D721Med (cell line): ENCODE data around the gene CAMKV.
"Not testable (repeated sequence)": the region's sequence is repeated elsewhere in the genome, so short reads cannot be mapped to it uniquely, and the experiment has no call there.

Source experiments
- DNase-seq: peaks from one replicate; pipeline ENCODE4 v3.0.0; 2011; ENCODE audit warnings: low spot score; ENCODE audit not compliant: insufficient read length
- FAIRE-seq: peaks from 2 replicates; lab custom pipeline; 2011; peaks lifted over from hg19 to GRCh38; lab: Jason Lieb, UNC
- TF ChIP-seq, protein P1 (sequence below): IDR thresholded peaks from 2 replicates; pipeline ENCODE4 v1.5.1; 2012; ENCODE audit warnings: mild to moderate bottlenecking, control low read depth; ENCODE audit not compliant: insufficient read depth; ENCODE audit errors: missing control alignments

Gene CAMKV

DNA sequence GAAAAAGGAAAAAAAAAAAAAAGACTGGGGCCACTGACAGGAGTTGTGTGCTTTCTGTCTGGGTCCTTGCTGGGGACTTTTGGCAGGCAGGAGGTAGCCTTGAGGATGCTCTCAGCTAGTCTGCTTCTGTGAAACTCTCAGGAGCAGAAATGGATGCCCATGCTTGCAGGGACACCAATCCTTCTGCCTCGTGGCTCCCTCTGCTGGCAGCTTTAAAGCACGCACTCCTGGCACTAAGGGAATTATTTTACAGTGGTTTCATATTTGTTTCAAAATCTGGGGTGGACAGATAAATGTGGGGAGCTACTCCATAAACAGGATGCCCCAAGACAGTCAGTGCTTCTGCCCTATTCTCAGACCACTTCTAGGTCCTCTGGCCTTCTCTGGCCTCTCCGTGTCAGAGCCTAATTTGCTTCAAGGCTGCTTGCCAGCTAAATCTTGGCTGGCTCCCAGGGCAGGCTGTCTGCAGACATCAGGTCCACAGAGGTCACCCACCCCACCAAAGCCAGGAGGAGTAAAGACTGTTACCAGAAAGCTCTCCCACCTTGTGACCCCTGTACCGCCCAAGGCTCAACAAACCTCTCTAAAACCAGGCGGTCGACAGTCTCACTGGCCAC is 30.4 kb downstream of the CAMKV start:
- peak; percentile 11 for FAIRE-seq
- TF ChIP-seq, protein P1, sequence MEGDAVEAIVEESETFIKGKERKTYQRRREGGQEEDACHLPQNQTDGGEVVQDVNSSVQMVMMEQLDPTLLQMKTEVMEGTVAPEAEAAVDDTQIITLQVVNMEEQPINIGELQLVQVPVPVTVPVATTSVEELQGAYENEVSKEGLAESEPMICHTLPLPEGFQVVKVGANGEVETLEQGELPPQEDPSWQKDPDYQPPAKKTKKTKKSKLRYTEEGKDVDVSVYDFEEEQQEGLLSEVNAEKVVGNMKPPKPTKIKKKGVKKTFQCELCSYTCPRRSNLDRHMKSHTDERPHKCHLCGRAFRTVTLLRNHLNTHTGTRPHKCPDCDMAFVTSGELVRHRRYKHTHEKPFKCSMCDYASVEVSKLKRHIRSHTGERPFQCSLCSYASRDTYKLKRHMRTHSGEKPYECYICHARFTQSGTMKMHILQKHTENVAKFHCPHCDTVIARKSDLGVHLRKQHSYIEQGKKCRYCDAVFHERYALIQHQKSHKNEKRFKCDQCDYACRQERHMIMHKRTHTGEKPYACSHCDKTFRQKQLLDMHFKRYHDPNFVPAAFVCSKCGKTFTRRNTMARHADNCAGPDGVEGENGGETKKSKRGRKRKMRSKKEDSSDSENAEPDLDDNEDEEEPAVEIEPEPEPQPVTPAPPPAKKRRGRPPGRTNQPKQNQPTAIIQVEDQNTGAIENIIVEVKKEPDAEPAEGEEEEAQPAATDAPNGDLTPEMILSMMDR = peak; percentile 89
- no peak for DNase-seq

DNA sequence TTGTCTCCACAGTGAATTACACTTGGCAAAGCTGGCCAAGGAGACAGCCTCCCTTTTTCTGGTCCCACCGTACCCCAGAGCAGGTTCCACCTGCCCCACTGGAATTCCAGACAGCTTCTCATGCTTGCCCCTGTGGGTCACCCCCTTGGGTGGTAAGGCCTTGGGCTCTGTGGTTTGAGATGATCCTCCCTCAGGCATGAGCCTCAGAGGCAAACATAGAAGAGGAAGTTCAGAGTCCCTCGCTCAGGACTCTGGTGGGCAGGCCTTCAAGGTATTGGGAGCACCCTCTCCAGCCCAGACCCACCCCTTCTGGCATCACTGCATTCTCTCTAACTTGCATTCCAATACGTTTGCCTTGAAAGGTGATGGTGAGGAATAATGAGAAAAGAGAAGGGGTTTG is 38.4 kb downstream of the CAMKV start:
- FAIRE-seq (no peak), DNase-seq (no peak)

DNA sequence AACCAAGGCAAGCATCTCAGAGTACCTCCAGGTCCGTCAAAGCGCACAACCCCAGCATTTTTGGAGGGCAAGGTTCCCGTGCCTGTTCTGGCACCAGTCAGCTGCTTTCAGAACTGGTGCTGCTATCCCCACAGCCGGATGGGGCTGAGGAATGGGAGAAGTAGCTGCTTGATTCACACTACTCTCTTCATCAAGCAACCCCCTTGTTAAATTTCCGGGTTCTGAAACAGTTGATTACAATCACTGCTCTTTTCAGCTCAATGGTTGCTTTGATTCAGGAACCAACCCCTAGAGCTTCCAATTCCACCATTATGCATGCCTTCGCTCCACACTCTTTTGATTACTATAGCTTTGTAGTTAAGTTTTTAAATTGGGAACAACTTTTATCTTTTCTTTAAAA is 43.7 kb downstream of the CAMKV start:
- FAIRE-seq = no peak
- TF ChIP-seq, protein P1 = no peak
- DNase-seq = no peak

More for the DNA sequence above, 38.4 kb downstream of the CAMKV start:
- TF ChIP-seq, protein P1 = no peak

DNA sequence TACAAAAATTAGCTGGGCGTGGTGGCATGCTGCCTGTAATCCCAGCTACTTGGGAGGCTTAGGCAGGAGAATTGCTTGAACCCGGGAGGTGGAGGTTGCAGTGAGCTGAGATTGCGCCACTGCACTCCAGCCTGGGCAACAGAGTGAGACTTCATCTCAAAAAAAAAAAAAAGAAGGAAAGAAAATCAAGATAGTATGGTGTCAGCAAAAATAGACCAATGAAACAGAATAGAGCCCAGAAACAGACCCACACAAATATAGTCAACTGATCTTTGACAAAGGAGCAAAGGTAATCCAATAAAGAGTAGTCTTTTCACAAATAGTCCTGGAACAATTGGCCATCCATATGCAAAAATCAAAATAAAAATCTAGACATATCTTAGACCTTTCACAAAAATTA is 46.6 kb downstream of the CAMKV start:
- DNase-seq, FAIRE-seq: not testable (repeated sequence)

DNA sequence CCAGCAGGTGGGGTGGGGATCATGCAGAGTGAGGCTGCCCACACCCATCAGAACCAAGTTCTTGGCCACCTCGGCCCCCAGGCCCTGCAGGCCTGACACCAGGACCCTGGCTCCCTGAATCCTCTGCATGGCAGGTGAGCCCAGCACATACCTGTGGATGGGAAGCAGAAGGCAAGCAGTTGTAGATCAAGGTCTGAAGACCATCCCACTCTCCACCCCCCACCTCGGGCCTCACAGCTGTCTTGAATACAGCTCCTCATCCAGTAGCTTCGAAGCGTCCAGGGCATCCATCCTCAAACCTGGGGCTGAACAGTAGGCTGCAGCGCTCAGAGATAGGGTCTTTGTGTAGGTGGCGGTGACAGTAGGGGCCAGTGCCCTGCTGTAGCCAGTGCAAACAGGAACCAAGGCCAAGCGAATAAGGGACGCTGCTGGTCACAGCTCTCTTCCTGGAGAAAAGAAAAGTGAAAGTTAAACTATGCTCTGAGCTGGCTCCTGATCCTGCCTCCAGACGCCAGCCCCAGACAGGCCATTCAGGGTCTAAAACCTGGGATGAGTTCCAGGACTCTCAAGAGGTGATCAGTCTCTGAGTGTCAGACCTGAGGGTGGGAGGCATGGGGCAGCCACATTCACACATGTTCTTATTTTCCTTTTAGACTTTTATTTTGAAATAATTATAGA is 56.1 kb downstream of the CAMKV start, which contains the start of gene UBA7:
Gene UBA7, minus strand, starts transcription at position 457 of the 678 bp plus-strand sequence. Its CDS starts 166 bp downstream, at position 291.
- no peak for FAIRE-seq
- no peak for DNase-seq
- TF ChIP-seq, protein P1 = no peak

DNA sequence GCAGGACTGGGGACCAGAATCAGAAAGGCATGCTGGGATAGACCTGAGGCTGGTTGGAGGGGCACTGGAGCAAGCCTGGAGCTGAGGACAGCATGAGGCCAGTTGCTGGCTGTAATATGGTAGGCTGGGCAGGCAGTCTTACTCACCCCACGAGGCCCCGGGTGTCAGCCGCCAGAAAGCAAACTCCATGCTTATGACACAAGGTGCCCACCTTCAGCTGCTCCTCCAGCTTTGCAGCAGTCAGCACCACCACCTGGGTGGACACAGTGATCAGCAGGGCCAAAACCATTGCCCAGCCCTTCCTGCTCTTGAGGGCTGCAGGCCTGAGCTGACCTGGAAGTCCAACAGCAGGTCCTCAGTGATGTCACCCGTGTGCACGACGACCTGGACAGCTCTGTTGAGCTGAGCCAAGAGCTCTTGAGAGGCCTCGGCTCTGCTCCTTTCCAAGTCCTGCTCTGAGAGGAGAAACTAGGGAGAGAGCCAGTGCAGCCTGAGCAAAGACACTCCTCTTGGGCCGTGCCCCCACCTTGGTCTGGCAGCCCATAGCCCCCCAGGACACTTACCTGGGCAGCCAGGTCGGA is 56.7 kb downstream of the CAMKV start:
- no peak for DNase-seq
- TF ChIP-seq, protein P1 = no peak
- no peak for FAIRE-seq
